Measurements from ENCODE around the gene C1orf146. TPM values are rescaled to one million over a fixed set of nuclear protein-coding genes. Genes with fewer than 3 reads are reported as not detected.
A peak's percentile ranks its signal among the peaks of the same experiment; 100 is the strongest.
"Not testable (repeated sequence)": the region's sequence is repeated elsewhere in the genome, so short reads cannot be mapped to it uniquely, and the experiment has no call there.

The C1orf146 gene
- total RNA-seq, 1 donor from 2014 or later = not detected

DNA sequence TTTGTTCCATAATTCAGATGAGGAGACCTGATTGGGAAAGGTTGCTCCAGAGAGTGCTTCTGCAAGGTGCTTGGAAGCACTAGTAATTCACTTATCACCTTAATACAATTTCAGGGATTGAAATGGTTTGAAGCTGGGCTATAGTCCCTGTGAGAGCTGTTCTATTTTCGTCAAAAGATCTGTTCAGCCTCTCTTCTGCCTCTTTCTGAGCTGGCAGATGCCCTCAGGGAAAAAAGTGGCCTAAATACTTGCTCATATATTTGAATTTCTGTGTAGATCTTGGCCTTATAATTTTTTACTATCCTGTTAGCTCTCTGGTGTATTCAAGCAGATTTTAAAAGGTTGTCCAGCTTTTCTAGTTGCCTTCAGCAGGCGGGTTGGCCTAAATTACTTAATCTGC, 22.3 kb downstream of the C1orf146 start:
- no peaks in the 10 kb centered on the region for H3K27me3 ChIP-seq (ENCODE audit: control insufficient read depth, insufficient read depth, low read length)
- FAIRE-seq = no peak
- H3K4me3 ChIP-seq (ENCODE audit: low read depth, low read length) = no peak overlapping the region
- TF ChIP-seq, protein P1, sequence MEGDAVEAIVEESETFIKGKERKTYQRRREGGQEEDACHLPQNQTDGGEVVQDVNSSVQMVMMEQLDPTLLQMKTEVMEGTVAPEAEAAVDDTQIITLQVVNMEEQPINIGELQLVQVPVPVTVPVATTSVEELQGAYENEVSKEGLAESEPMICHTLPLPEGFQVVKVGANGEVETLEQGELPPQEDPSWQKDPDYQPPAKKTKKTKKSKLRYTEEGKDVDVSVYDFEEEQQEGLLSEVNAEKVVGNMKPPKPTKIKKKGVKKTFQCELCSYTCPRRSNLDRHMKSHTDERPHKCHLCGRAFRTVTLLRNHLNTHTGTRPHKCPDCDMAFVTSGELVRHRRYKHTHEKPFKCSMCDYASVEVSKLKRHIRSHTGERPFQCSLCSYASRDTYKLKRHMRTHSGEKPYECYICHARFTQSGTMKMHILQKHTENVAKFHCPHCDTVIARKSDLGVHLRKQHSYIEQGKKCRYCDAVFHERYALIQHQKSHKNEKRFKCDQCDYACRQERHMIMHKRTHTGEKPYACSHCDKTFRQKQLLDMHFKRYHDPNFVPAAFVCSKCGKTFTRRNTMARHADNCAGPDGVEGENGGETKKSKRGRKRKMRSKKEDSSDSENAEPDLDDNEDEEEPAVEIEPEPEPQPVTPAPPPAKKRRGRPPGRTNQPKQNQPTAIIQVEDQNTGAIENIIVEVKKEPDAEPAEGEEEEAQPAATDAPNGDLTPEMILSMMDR (IDR thresholded peaks at IDR 0.05; ENCODE audit: insufficient read depth, low read length, severe bottlenecking) = no peak
- no peak for DNase-seq (ENCODE audit: low read depth)
- no peaks in the 10 kb centered on the region for H3K36me3 ChIP-seq (ENCODE audit: control insufficient read depth, insufficient read depth, low read length)

DNA sequence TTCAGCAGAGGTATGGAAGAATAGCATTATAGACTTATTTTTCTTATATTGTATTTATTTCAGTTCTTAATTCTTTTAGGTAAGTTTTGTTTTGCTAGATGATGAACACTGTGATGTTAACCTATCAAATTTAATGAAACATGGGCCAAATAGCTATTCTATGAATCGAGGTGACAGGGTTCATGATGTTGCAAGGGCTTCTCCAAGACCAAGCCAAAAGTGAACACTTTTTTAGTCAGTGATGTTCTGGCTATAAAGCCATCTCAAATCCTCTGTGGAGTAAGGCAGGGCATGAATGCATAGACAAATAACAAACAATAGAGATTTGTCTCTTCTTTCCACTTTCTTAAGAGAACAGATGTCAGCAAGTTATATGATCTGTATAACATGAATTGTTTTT, 26.7 kb downstream of the C1orf146 start:
- DNase-seq (ENCODE audit: low read depth) = peak; percentile 3
- no peak for FAIRE-seq
- no peaks in the 10 kb centered on the region for H3K27me3 ChIP-seq (ENCODE audit: control insufficient read depth, insufficient read depth, low read length)
- TF ChIP-seq, protein P1 (IDR thresholded peaks at IDR 0.05; ENCODE audit: insufficient read depth, low read length, severe bottlenecking) = no peak
- H3K36me3 ChIP-seq (ENCODE audit: control insufficient read depth, insufficient read depth, low read length) = no peaks in the 10 kb centered on the region
- no peak overlapping the region for H3K4me3 ChIP-seq (ENCODE audit: low read depth, low read length)

DNA sequence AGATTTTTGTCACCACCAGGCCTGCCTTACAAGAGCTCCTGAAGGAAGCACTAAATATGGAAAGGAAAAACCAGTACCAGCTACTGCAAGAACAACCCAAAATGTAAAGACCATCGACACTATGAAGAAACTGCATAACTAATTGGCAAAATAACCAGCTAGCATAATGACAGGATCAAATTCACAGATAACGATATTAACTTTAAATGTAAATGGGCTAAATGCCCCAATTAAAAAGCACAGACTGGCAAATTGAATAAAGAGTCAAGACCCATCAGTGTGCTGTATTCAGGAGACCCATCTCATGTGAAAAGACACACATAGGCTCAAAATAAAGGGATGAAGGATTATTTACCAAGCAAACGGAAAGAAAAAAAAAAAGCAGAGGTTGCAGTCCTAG, 37.0 kb downstream of the C1orf146 start:
- DNase-seq (ENCODE audit: low read depth); H3K4me3 ChIP-seq (ENCODE audit: low read depth, low read length); FAIRE-seq; H3K27me3 ChIP-seq (ENCODE audit: control insufficient read depth, insufficient read depth, low read length); H3K36me3 ChIP-seq (ENCODE audit: control insufficient read depth, insufficient read depth, low read length): not testable (repeated sequence)

DNA sequence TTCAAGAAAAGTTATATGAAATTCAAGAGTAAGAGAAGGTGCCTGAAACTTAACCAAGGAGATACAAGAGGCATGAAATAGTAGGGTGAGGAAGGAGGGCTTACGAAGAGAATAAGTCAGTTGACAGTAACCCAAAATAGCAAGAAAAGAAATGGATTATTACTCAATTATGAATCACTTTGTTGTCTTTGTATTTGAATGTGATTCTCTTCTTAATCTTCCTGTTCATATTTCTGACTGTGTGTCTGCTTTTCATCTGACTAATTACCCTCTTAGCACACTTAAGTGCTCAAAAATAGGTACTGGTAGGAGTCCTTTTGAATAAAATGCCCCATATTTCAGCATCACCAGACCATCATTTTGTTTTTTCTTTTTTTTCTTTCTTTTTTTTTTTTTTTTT, 41.6 kb downstream of the C1orf146 start:
- TF ChIP-seq, protein P1 (IDR thresholded peaks at IDR 0.05; ENCODE audit: insufficient read depth, low read length, severe bottlenecking) = no peak
- H3K4me3 ChIP-seq (ENCODE audit: low read depth, low read length) = no peak overlapping the region
- FAIRE-seq (no peak), DNase-seq (ENCODE audit: low read depth) (peak; percentile 76)
- H3K36me3 ChIP-seq (ENCODE audit: control insufficient read depth, insufficient read depth, low read length) = peaks cover 1% of the 10 kb centered on the region
- H3K27me3 ChIP-seq (ENCODE audit: control insufficient read depth, insufficient read depth, low read length) = no peaks in the 10 kb centered on the region

DNA sequence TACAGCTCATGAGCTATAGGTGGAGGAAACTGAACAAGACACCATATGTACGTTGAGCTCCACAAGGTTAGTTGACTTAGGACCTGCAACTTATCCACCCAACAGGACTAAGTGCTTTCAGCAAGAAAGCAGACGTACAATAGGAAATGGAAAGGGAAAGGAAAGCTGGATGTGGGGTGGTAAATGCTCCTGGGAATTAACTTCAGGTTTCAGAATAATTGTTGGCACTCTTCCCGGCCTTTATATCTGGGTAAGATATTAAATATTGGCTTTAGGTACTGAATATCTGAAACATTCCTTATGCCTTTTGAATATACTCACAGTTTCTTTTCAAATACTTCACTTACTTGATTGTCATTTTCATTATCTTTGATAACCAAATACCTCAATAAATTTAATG, 44.8 kb downstream of the C1orf146 start:
- Histone ChIP-seq H3K4me3 (ENCODE audit: low read depth, low read length) (no peak overlapping the region), H3K27me3 (ENCODE audit: control insufficient read depth, insufficient read depth, low read length) (no peaks in the 10 kb centered on the region), H3K36me3 (ENCODE audit: control insufficient read depth, insufficient read depth, low read length) (peaks cover 1% of the 10 kb centered on the region)
- FAIRE-seq = no peak
- DNase-seq (ENCODE audit: low read depth) = no peak
- TF ChIP-seq, protein P1 (IDR thresholded peaks at IDR 0.05; ENCODE audit: insufficient read depth, low read length, severe bottlenecking) = no peak

DNA sequence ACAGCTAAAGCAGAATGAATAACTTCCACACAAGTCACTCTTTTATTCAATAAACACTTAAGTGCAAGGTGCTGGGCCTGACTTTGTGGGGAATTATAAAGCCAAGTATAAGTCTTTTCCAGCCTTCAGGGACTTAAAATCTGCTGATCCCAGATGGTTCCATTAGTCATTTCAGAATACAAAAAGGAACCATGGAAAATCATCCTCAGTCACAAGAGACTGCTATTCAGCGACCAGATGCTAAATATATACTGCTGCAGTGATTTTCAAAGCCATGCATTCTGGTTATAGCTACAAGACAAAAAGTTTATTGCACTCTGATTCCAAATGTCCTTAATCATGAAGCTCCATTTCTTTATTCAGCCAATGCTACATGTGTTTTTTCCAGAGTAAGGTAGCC, 55.3 kb downstream of the C1orf146 start:
- FAIRE-seq = no peak

More for the DNA sequence above, 55.3 kb downstream of the C1orf146 start:
- TF ChIP-seq, protein P1 (IDR thresholded peaks at IDR 0.05; ENCODE audit: insufficient read depth, low read length, severe bottlenecking) = no peak
- no peak for DNase-seq (ENCODE audit: low read depth)
- H3K27me3 ChIP-seq (ENCODE audit: control insufficient read depth, insufficient read depth, low read length) = no peaks in the 10 kb centered on the region
- H3K36me3 ChIP-seq (ENCODE audit: control insufficient read depth, insufficient read depth, low read length) = no peaks in the 10 kb centered on the region
- no peak overlapping the region for H3K4me3 ChIP-seq (ENCODE audit: low read depth, low read length)
